Stimulated activated CD8-positive, alpha-beta memory T cell treated with anti-CD3 and anti-CD28 coated beads, Interleukin-12 subunit alpha, Interleukin-12 subunit beta, amount 100 ng/mL, for 4 hours (primary cell): ENCODE results near the gene FBXL2.
"Not testable (repeated sequence)": the region's sequence is repeated elsewhere in the genome, so short reads cannot be mapped to it uniquely, and the experiment has no call there.

Experiments used
- DNase-seq: peaks from one replicate; pipeline ENCODE4 v3.0.0-alpha.2; 2020; ENCODE audit warnings: low read depth

The FBXL2 gene

GRCh38 chr3:33428734-33429133 is 151.5 kb downstream of the FBXL2 start:
- no peak for DNase-seq

GRCh38 chr3:33429306-33429705 is 152.1 kb downstream of the FBXL2 start:
- DNase-seq: not testable (repeated sequence)

- DNase-seq: no peak
These were observed 152.8 kb downstream of the FBXL2 start for GRCh38 chr3:33430061-33430460.

GRCh38 chr3:33430571-33430970 is 153.3 kb downstream of the FBXL2 start:
- DNase-seq: no peak

- no peak for DNase-seq
These were observed 156.6 kb downstream of the FBXL2 start for GRCh38 chr3:33433843-33434242.
